GM12873 (cell line): ENCODE results near the gene TFRC.

Source experiments
- TF ChIP-seq, protein P1 (sequence below): IDR thresholded peaks from 2 replicates; pipeline ENCODE4 v1.5.1; 2012; ENCODE audit warnings: low read depth, mild to moderate bottlenecking, moderate library complexity, low read length, control low read depth; ENCODE audit not compliant: insufficient read depth; ENCODE audit errors: missing control alignments

Gene TFRC

GRCh38 chr3:196072313-196072712, 9.6 kb downstream of the TFRC start:
- TF ChIP-seq, protein P1, sequence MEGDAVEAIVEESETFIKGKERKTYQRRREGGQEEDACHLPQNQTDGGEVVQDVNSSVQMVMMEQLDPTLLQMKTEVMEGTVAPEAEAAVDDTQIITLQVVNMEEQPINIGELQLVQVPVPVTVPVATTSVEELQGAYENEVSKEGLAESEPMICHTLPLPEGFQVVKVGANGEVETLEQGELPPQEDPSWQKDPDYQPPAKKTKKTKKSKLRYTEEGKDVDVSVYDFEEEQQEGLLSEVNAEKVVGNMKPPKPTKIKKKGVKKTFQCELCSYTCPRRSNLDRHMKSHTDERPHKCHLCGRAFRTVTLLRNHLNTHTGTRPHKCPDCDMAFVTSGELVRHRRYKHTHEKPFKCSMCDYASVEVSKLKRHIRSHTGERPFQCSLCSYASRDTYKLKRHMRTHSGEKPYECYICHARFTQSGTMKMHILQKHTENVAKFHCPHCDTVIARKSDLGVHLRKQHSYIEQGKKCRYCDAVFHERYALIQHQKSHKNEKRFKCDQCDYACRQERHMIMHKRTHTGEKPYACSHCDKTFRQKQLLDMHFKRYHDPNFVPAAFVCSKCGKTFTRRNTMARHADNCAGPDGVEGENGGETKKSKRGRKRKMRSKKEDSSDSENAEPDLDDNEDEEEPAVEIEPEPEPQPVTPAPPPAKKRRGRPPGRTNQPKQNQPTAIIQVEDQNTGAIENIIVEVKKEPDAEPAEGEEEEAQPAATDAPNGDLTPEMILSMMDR = no peak

GRCh38 chr3:196067439-196067838, 14.5 kb downstream of the TFRC start:
- TF ChIP-seq, protein P1 = no peak

DNA sequence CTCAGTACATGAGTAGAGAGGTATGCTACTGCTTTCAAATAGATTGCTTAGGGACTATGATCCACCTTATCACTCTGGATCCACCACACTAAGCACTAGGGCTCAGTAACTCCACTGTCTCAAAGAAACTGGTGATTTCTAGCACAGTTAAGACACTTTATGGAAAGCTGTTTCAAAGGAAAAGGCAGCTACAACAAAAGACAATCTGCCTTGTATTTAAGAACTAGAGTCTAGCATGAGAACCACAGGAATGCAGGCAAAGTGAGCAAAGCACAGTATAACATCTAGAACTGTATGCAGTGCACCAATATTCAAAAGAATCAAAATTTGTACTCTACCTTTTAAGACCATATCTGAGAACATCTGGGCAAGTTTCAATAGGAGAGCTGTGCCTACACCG, 17.9 kb downstream of the TFRC start:
- TF ChIP-seq, protein P1 = no peak

- TF ChIP-seq, protein P1 = no peak
These were observed 18.4 kb downstream of the TFRC start for GRCh38 chr3:196063456-196063855.

DNA sequence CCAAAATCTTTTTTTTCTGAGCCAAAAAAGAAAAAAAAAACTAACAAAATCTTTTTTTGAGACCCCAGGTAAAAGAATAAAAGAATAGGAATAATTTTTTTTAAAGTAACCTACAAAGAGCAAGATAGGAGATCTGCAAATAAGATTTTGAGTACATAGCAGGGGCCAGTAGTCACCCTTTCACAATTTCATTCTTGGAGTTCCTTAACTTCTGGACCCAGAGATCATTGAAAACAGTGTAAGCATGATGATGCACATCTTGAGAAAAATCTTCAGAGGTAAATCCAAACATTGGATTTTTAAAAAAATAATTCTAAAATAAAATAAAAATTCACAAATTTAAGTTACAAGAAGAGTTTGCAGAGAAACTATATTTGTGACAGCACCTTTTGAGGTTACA, 18.8 kb downstream of the TFRC start:
- TF ChIP-seq, protein P1 = no peak

DNA sequence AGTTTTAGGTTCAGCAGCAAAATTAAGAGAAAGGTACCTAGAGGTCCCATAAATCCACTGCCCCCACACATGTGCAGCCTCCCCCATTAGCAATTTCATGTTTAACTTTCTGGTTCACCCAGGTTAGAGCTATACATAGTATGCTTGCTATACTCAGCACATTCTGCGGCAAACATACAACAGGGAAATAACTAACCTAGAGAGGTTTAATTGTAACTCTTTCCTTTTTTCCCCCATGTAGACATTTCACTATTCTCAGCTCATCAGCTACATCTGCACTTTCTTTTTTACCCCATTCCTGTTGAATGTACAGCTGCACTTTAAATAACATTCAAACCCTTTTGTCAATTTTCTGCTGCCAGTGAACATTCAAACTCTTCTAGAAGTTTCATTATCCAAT, 21.1 kb downstream of the TFRC start:
- TF ChIP-seq, protein P1 = no peak

DNA sequence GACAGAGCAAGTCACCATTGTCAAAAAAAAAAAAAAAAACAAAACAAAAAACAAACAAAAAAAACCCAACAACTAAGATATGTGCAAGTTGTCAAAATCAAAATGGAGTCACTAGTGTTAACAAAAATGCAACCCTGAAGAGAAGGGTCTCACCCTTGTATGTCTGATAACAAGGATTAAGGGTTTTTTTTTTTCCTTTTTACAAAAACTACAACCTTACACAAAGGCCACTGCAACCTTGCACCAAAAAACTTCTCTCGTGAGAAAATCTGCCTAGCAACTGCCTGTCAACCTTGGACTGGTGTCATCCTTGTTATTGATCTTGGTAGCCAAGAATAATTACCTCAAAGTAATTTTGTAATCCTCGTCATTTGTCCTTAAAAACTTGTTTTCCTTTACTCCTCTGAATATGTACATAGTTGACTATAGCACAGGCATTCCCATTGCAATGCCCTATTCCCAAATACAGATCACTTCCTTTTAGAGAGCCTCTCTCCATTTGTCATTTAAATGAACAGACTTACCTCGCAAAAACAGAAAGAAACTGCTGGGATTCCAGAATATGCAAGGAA, 24.0 kb downstream of the TFRC start:
- TF ChIP-seq, protein P1 = no peak

DNA sequence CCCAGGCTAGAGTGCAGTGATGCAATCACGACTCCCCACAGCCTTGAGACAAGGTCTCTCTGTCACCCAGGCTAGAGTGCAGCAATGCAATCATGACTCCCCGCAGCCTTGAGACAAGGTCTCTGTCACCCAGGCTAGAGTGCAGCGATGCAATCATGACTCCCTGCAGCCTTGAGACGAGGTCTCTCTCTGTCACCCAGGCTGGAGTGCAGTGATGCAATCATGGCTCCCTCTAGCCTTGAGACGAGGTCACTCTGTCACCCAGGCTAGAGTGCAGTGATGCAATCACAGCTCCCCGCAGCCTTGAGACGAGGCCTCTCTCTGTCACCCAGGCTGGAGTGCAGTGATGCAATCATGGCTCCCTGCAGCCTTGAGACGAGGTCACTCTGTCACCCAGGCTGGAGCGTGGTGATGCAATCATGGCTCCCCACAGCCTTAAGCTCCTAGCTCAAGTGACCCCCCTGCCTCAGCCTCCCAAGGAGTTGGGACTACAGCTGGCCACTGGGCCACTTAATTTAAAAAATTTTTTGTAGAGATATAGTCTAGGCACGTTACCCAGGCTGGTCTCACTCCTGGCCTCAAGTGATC, 26.1 kb downstream of the TFRC start:
- TF ChIP-seq, protein P1 = no peak
